HG02678 (cell line): ENCODE results near the gene SYNPO2.
"Not testable (repeated sequence)": the region's sequence is repeated elsewhere in the genome, so short reads cannot be mapped to it uniquely, and the experiment has no call there.

Source experiments
- ATAC-seq: cut with Tn5 transposase; IDR thresholded peaks from one replicate; pipeline ENCODE4 v1.9.1; 2021; ENCODE audit warnings: mild to moderate bottlenecking, moderate library complexity; ENCODE audit not compliant: unreplicated experiment

The SYNPO2 gene

DNA sequence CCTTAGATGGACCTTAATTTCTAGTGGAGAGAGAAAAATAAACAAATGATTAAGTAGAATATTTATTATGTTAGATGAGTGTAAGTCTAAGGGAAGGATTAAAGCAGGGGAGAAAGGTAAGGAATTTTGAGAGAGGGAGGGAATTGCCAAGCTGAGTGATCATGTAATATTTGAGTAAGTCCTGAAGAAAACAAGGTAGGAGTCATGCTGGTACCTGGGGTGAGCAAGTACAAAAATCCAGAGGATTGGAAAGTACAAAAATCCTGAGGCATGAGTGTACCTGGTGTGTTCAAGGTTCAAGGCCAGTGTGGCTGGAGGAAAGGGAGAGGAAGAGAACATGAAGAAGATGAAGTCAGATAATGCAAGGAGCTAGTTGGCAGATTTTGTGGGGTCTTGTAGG, 159.8 kb downstream of the SYNPO2 start:
- no peak for ATAC-seq

DNA sequence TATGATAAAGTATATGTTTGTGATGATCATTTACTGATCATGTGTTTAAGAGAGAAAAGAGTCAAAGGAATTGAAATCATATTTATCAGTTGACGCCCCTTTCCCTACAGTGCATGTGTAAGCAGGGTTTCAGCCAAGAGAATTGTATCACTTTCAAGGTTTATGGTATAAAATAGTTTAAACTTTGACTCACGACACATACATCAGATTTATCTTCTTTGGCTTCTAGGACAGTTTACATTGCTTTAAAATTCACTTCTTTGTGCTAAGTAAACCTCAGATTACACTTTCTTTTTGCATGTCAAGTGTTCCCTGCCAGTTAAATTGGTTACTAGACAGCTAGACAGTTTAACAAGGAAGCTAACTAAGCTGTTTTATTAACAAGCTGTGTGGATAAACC, 160.7 kb downstream of the SYNPO2 start:
- ATAC-seq = no peak

DNA sequence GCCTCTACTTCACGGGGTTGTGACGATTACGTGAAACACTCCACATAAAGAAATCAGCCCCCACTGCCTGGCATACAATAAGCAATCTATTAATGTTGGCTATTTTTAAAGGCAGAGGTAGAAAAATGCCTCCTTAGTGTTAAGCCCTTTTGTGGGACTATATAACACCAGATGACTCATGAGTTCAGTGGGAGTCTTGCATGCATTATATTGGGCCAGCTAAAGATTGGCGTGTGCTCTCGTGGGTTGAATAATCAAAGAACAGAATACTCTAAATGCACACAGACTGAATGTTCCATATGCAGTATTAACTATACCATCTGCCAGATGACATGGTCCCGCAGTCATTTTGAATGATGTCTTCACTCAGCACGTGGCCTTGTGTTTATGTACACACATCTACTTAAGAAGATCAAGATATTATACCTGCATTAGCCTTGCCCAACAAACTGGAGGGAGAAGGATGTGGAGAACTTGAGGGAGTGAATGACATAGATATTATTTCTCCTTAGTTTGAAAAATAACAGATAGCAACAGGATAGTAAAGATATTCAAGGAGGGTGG, 162.0 kb downstream of the SYNPO2 start:
- no peak for ATAC-seq

GRCh38 chr4:119053245-119053644, 164.6 kb downstream of the SYNPO2 start:
- ATAC-seq = no peak

DNA sequence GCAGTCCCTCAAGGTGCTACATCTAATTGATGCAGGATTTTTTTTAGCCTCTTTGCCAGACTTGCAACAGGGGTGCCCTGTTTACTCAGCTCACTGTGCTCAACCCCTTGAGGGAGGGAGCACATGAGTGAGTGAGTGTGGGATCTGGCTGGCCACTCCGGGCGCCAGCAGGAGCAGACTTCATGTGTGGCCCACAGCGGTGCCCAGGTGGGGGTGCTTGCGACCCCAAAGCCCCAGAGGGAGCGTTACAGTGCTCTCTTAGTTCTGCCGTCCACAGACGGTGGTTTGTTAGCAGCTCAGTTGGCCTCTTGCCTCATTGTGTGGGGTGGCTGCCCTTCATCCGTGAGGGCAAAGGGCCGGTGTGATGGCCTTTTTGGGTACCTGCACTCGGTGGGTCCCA, 165.3 kb downstream of the SYNPO2 start:
- ATAC-seq = no peak

- ATAC-seq = no peak
Measured at GRCh38 chr4:119057417-119057816, 168.8 kb downstream of the SYNPO2 start.

DNA sequence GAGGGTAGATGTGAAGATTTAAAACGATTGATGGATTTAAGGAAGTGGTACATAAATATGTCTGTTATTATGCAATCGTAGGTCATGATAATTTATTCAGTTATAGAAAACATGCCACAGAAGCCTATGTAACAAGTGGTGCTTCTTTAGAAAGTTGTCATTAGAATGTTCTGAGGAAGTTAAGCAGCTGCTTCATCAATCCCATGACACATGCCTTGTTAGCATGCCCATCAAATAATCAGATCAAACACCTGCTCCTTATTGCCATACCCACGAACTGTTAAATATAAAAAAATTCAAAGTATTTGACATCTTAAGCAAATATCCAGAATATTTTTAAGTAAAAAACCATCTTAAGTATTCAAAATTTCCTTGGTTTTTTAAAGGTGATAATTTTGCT, 170.6 kb downstream of the SYNPO2 start:
- no peak for ATAC-seq

GRCh38 chr4:119067125-119067524, 178.5 kb downstream of the SYNPO2 start:
- ATAC-seq = not testable (repeated sequence)

DNA sequence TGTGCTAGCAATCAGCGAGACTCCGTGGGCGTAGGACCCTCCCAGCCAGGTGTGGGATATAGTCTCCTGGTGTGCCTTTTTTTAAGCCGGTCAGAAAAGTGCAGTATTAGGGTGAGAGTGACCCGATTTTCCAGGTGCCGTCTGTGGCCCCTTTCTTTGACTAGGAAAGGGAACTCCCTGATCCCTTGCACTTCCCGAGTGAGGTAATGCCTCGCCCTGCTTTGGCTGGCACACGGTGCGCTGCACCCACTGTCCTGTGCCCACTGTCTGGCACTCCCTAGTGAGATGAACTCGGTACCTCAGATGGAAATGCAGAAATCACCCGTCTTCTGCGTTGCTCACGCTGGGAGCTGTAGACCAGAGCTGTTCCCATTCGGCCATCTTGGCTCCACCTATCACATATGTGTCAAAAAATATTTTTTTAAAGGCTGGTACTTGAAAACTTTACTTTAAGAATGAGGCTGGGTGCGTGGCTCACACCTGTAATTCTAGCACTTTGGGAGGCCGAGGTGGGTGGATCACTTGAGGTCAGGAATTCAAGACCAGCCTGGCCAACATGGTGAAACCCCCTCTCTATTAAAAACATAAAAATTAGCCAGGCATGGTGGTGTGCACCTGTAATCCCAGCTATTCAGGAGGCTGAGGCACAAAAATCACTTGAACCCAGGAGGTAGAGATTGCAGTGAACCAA, 179.2 kb downstream of the SYNPO2 start:
- not testable (repeated sequence) for ATAC-seq

DNA sequence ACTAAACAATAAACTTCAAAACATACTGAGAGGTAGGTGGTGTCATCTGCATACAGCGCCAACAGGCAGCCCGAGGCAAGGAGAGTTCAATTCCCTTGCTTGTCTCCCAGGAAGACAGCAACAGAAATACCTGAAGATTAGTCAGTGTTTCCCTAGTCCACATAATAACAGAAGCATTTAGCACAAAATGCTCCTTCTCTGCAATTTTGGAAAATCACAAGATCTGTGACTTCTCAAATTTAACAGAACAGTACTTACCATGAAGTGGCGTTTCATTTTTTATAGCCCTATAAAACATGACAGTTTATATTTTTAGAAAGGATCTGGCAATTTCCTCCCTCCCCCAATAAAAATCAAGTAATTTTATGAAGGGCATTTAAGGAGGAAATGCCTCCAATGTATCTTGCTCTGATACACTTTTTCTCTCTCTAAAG, 179.9 kb downstream of the SYNPO2 start:
- no peak for ATAC-seq

- no peak for ATAC-seq
Measured at GRCh38 chr4:119070301-119070700, 181.6 kb downstream of the SYNPO2 start.

GRCh38 chr4:119080721-119081541, 192.3 kb downstream of the SYNPO2 start:
- no peak for ATAC-seq

DNA sequence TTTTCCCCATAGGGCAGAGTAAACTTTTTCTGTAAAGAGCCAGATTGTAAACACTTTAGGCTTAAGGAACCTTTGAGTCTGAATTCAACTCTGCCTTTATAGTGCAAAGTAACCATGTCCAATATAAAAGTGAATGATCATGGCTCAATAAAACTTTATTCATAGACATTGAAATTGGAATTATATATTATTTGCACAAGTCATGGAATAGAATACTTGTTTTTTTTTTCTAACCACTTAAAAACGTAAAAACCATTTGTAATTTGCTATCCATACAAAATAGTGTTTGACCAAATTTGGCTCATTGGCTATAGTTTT, 192.8 kb downstream of the SYNPO2 start:
- ATAC-seq = no peak

GRCh38 chr4:119081943-119082342, 193.3 kb downstream of the SYNPO2 start:
- ATAC-seq = no peak

- no peak for ATAC-seq
Measured at GRCh38 chr4:119082661-119083060, 194.0 kb downstream of the SYNPO2 start.

DNA sequence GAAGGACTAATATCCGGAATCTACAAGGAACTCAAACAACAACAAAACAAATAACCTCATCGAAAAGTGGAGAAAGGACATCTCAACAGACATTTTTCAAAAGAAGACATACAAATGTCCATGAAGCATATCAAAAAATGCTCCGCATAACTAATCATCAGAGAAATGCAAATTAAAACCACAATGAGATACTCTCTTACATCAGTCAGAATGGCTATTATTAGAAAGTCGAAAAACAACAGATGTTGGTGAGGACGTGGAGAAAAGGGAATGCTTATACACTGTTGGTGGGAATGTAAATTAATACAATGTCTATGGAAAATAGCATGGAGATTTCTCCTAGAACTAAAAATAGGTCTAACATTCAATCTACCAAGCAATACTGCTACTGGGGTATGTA, 195.9 kb downstream of the SYNPO2 start:
- ATAC-seq = no peak

DNA sequence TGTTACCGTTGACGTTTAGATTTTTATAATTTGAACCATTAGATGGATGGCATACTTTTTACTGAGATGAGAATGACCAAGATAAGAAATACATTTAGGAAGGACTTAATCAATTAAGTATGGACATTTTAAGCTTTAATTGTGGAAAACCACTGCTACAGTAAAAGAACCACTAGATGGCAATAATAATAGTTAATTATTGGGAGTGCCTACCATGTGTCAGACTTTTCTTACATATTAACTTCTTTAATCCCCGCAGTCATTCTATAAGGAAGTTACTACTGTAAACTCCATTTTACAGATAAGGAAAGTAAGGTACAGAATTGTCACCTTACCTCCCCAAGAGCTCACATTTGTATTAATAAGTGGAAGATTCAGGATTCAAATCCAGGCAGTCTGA, 198.5 kb downstream of the SYNPO2 start:
- no peak for ATAC-seq

GRCh38 chr4:119087656-119088055, 199.0 kb downstream of the SYNPO2 start:
- ATAC-seq = no peak

GRCh38 chr4:119093042-119093827, 204.6 kb downstream of the SYNPO2 start:
- ATAC-seq = no peak

- no peak for ATAC-seq
Measured at GRCh38 chr4:119097282-119097900, 208.7 kb downstream of the SYNPO2 start.

DNA sequence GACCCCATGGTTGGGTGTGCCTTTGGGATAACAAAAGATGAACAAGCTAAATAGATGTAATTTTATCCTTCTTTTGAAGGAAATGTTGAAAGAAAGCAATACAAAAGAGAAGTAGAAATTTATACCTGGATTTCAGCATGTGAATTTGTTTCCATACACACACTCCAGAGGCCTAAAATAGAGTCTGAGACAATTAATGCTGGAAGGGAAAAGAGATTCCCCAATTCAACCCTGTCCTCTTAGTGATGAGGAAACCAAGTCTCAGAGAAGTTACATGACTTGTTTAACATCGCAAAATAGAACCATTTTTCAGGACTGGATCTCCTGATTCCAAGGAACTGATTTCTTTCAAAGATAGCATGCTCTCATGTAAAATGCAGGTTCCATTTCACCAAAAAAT, 209.7 kb downstream of the SYNPO2 start:
- ATAC-seq = no peak
